GM19397 (cell line): ENCODE measurements around the gene OSBPL3.
A peak's percentile ranks its signal among the peaks of the same experiment; 100 is the strongest.
"Not testable (repeated sequence)": the region's sequence is repeated elsewhere in the genome, so short reads cannot be mapped to it uniquely, and the experiment has no call there.

ENCODE experiments used
- ATAC-seq: cut with Tn5 transposase; IDR thresholded peaks from one replicate; pipeline ENCODE4 v1.9.1; 2021; ENCODE audit warnings: mild to moderate bottlenecking, moderate library complexity; ENCODE audit not compliant: unreplicated experiment

The OSBPL3 gene

DNA sequence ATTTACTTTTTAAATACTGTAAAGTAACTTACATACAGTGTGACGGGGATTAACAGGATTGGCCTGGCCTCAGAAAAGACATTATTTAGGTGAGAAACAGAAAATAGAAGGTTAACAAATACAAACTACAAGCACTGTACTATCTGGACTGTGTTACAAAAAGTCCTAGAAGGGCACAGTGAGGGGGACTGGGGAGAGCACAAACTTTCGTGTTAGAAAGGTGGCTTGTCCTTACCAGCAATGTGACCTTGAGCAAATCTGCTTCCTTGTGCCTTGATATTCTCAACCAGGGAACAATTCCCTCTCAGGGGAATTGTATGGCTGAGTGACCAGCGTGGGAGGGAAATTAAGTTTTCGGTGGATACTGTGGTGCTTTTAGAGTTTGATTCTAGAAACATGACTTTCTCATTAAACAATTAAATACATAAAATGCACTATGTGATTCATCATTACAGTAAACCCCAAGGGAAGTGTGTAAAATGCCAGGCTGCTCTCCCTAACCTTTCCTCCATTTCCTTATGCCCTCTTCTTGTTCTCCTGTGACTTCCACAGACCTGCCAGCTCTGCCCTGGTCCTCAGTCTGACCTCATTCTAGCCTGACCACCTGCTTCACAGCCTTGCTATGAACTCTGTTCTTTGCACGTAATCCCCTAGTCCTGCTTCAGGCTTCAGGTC, 57.7 kb downstream of the OSBPL3 start:
- no peak for ATAC-seq

DNA sequence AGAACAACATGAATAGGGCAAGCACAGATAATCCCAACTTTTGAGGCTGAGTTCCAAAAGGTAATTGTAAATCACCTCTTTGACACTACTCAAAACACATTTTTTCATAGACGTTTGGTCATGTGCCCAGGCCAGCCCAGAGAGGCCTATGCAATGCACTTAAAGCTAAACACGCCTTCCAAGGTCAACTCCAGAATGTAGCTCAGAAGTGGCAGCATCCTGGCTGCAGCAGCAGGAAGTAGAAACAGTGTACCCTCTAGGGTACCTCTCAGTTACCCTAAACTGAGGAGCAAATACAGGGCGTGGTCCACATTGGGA, 58.7 kb downstream of the OSBPL3 start:
- ATAC-seq, result no peak

DNA sequence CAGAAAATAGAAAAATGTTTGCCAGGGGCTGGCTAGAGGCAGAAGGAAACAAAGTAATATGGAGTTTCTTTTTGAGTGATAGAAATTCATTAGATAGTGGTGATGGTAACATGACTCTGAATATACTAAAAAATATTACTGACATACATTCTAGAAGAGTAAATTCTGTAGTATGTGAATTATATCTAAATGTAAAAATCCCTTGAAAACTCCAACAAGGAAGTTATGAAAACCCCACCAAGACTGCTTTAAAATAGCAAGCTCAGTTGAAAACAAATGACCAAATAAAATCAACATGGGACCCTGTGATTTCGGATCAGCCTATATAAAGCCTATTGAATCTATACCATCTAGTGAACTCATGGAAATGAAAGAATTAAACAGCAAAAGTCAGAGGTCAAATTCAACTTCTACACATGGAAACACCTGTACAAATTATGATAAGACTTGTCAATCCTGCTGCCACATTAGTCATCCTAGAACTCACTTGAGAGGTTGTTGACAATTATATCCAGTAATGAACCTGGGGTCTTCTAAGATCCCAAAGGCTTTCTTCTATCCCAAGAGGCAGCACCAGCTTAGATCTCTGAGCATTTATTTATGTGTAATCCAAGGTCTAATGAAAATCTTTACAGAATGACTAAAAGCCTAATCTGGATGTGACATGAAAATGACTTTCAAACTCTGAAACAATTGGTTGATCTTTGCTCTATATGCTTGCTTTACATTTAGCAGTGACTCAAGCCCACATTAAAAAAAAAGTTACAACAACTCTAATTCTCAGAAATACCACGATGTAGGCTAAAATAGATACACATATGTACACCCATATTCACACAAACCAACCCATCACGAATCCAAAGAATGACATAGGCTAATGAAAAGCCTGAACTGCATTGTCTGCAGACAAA, 59.3 kb downstream of the OSBPL3 start:
- ATAC-seq, result no peak

DNA sequence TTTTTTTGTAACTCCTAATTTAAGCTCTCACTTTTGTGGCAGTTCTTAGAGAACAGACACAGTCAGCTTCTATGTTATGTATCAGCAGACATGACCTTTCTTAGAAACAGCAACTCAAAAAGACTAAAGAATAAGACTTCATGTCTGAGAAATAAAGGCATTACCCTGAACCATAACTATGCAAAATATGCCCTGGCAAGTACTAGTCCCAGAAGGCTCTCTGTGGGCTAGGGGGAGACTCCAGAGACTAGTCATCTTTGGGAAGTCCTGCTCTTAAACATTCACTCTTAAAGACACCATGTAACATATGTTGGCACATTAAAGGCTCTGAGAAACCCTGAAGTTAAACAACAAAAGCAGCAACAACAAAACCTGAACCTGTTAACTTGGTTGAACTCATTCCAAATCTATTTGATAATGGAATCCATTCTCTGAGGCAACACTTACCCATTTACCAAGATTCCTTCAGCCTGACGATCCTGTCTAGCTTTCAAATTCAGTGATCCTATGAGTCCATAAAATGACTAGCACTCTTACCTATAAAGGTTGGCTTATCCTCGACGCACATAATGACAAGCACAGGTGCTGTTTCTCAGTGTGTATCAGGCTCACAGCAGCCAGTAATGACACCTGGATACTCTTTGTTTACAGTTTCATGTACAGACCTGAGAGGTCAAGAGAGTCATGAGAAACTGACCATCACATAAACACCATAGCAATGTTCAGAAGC, 62.3 kb downstream of the OSBPL3 start:
- peak; percentile 41 for ATAC-seq

DNA sequence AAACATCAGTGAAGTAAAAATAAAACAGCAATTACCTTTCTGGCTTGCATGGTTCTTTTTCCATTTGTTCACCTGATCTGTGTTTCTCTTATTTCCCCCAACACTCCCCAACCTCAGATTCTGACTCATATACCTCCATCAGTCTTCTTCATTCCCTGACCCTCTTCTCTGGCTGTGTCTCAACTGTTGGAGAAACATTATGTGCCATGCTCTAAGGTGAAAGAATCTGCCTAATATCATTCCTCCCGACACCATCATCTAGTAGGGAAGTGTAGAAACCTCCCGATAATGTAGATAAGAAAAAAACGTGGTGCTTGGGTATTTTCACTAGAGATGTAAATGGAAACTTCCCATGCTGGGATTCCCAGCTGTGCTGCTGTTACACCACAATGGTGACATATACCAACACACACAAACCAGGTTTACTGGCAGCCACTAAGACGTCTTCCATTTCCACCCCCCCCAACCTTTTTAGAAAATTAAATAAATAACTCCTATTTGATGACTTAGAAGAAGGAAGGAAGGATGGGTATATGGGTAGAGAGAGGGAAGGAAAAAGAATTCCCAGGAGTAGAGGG, 63.4 kb downstream of the OSBPL3 start:
- ATAC-seq, result no peak

DNA sequence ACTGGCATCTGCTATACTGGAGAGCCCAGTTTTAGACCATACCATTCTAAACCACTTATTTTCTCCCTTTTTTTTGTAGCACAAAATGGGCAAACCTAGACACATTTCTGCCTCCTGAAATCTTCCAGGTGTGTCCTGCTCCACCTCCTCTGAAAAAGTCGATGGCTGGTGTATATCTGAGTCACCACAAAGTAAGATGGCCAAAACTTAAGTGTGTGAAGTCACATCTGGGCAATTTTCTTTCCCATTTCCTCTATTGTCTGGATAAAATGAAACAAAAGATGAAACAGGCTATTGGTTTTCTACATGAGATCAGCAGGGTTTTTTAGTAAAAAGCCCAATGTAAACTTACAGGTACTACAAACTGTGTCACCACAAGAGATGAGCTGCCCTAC, 65.5 kb downstream of the OSBPL3 start:
- ATAC-seq, result no peak

DNA sequence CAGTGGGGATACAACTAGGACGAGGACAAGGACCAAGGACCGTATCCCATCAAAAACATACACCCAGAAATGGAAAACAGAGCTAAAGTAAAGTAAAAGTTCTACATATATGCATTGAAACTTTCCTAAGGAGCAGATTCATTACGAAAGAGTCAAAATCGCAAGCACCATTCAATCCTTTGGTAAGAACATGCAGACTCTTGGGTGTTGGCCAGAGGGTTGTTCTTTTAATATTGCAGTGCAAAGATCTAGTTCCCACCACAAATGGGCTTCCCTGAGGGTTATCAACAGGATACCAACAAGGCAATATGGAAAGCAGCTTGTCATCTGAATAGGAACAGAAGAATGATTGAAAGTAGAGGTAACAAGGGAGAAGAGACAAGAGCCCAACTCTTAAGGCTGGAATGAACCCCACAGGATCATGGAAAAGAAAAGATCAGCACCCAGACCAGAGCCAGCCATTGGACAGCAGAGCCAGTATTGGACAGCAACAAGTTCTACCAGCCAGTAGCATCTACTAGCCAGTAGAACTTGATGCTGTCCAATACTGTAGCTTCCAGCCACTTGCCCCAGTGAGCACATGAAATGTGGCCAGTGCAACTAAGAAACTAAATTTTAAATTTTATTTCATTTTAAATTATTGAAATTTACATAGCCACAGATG, 66.0 kb downstream of the OSBPL3 start:
- no peak for ATAC-seq

DNA sequence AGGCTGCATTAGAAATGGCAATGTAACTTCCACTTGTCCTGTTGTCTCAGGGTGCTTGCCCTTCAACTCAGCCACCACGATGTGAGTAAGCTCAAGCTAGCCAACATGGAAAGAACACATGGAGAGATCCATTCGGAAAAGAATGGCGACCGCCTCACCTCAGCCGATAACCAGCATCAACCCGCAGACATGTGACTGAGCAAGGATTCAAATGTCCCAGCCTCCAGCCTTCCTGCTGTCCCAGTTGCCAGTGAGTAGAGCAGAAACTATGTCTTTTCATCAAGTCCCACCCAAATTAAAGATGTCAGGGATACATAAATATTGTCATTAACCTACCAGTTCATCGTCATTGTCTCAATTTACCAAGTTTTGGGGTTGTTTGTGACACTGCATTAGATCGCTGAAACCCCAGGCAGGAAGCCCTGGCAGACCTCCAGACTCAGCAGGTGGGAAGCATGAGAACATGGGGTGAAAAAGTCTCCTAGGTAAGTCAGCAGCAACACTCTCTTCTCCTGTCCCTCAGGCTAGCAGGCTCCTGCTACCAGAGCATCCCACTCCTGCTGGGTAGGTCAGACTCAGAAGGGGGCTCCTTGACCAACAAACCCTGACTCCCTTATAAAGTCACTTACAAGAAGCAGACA, 67.0 kb downstream of the OSBPL3 start:
- ATAC-seq, result no peak

DNA sequence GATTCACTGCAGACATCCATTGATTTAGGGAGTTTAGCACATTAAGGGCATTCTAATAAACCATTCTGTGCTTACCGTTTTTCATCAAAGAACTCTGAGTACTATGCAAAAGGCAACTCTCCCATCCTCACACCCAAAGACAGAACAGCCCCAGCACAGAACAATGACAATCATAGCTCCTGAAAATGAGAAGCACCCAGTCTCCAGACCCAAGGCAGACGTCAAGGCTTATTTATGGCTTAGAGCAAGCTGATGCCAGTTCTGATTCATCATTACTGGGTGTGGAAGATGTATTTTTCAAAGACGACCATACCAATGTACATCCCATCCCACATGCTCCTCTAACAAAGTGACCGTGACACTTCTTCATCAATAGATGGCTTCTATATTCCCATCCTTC, 67.6 kb downstream of the OSBPL3 start:
- ATAC-seq, result no peak

DNA sequence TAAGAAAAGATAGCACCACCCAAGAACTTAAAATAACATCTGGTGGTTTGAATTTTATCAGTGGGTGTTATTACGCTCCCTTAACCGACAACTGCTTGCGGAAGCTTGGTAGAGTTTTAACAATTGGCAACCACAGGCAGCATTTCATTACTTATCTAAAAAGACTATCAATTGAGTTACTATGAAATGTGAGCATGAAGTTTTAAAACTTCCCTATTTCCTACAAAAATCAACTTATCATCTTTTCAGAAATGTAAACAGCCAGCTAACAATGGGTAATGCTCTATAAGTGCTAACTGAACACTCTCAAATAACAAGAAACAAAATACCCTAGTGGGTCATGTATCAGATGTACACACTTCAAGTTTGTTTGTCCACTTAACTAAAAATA, 68.8 kb downstream of the OSBPL3 start:
- ATAC-seq, result peak; percentile 45

DNA sequence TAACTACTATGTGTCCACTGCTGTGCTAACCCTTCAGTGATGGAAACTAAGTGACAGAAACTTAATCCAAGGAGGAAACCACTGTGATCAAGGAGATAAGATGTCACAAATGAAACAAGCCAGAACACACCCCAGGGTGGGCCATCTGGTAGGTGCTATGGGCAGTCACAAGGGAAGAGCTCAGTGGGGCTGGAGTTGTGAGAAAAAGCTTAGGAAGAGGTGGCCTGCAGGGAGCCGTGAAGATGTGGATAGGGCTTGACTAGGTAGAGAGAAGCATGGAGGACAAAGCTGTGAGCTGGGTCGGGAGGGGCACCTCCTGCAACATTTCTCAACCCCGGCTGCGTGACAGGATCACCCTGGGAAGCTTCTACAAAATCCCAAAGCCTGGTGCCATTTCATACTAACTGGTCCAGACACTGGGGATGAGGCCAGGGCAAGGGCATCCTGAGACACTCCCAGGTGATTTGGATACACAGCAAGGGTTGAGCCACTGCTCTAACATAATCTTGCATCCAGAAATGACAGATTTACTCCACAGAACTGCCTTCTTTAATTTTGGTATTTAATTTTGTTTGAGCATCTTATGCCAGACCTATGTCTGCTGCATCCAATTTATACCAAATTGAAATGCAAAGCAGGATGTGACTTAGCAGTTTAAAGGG, 69.3 kb downstream of the OSBPL3 start:
- ATAC-seq, result peak; percentile 7

DNA sequence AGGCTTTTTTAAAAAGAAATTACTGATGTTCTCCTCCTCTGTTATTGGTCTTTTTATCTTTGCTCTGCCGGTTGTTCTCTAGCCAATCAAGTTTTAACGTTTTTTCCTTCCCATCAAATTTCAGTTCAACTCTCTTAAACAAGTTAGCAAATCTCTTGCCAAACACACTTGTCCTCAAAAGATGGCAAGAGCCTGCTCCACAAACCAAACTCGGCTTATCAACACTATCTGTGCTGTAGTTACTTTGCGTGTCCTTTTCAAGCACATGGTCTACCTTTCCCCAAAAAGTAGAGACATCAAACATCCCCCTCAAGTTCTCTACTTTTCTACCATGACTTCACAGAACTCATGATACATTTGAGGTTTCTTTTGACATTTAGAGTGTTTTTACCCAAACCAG, 71.3 kb downstream of the OSBPL3 start:
- no peak for ATAC-seq

DNA sequence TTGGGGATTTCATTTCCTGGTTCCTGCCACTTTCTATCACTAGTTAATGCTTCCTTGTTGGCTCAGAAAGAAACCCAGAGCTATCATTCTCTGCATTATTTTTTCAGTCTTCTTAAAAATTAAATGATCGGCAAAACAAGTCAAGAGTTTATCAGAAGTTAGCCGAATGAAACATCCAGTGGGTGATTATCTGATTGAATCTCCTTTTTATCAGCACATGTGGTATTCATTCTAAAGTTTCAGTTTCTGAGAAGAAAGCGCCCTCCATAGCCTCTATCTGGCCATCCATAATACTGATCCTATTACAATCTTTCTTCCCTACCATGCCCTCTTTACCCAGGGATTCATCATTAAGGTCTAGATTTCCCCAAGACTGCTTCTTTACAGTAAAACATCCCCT, 71.8 kb downstream of the OSBPL3 start:
- no peak for ATAC-seq

DNA sequence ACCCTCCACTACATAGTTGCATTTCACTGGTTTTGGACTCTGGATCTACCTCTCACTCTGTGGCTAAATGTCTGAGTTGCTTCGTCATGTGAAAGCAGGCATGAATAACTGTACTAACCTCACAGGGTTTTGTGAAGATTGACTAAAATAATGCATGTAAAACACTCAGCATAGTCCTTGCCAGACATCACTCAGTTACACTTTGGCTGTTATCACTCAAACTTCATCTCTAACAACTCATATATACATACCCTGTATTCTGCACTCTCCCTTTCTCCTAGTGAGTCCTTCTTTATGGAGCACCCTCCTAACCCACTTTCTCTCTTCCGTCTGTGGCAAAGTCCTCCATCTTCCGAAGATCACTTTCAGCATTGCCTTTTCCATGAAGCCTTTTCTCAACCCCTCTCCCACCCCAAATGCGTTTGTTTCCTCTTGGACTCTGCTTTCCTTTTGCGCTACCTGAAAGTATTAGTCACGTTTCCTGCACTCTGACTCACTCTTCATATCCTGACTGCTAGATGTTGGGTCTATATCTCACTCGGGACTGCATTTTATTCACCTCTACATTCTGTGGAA, 72.6 kb downstream of the OSBPL3 start:
- ATAC-seq, result no peak

DNA sequence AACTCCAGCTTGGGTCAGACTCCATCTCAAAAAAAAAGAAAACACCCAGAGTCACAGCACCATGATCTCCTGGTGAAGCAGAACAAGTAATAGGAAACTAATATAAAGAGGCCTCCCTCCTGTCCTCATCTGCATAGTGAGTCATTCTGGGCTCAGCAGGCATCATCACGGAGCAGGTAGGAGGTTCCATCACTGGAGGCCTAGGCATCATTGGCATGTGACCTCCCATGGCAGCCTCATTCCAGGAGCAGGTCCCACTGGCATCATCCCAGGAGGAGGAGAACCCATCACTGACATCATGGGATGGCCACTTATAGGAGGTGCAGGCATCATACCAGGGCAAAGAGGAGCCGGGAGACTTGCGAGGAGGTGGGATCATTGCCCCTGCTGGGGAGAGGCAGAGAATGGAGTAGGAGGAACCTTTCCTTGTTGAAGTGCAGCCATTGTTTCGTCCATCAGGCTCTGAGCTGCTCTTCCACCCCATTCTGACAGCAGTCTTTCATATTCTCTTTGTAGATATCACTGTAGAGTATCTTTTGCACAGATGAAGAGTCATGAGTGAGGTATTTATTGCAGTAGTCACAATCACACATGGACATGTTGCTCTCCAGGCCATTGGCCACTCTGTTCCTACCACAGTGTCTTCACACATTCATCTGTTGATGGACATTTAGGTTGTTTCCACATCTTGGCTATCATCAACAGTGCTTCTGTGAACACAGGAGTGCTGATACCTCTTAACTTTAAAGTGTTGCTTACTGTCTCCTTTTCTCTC, 73.8 kb downstream of the OSBPL3 start:
- ATAC-seq, result no peak

DNA sequence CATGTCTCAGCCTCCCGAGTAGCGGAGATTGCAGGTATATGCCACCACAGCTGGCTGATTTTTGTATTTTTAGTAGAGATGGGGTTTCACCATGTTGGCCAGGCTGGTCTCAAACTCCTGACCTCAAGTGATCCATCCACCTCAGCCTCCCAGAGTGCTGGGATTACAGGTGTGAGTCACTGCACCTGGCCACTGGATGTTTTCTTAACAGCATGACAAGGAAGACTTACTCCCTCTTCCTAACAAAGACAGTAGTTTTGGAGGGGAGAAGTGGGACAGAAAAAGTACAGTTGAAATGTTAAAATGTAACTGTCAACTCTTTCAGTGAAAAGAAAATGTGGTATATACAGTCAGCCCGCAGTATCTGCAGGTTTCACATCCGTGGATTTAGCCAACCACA, 76.0 kb downstream of the OSBPL3 start:
- ATAC-seq, result not testable (repeated sequence)

DNA sequence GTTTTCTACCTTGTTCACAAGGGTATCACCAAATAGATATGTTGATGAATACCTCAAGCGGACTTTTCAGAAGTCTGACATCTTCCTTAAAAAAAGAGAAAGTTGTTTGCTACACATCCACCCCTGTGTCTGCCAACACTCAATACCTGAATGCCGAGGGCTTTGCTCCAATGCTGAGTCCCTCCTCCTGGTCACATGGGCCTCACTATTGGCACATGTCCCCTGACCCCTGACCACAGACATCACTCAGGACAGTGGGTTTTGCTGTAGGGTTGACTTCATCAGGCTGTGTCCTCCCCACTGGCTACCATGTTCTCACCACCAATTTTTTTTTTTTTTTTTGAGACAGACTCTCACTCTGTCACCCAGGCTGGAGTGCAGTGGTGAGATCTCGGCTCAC, 76.4 kb downstream of the OSBPL3 start:
- no peak for ATAC-seq

DNA sequence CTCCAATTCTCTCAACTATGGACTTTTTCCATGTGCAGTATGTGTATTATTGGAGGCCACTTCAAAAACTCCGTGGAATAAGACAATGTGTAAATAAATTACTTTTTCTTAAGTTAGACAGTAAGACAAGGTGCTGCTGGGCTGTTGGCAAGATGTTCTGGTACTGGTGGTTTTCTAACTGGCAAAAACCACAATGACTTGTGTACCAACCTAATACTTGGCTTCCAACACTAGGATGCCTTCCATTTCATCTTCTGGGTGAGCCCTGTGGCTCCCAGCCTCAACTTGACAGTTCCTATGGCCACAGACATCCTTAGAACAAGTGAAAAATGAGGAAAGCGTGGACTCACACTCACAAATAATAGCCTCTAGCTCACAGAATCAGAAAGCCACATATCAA, 77.0 kb downstream of the OSBPL3 start:
- ATAC-seq, result no peak

DNA sequence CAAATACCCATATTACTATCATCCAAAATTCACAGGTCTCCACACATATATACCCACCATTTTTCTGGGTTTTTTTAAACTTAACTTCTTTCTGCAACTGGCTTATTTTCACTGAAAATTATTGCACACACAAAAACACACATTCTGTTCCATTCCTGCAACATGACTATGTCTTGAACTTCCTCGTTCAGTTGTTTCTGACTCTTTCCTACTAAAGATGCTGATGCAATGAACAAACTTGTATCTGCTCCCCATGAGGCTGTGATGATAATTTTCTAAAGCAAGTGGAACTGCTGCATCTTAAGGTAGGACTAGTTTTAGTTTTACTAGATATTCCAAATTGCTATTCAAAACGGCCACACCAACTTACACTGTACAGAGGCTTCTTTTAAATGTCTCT, 77.7 kb downstream of the OSBPL3 start:
- no peak for ATAC-seq
